Mucosa of stomach (tissue), 1 donor: ENCODE data around the gene PURA.

ENCODE experiments used
- H3K27me3 ChIP-seq: one replicate; pipeline ENCODE4 v1.7.0; 2013; ENCODE audit warnings: mild to moderate bottlenecking, low read length; ENCODE audit not compliant: control insufficient read depth, insufficient read depth
- H3K36me3 ChIP-seq: one replicate; pipeline ENCODE4 v1.7.0; 2013; ENCODE audit warnings: low read length; ENCODE audit not compliant: control insufficient read depth, insufficient read depth
- H3K4me1 ChIP-seq: one replicate; pipeline ENCODE4 v1.7.0; 2013; ENCODE audit warnings: mild to moderate bottlenecking, low read length; ENCODE audit not compliant: control insufficient read depth, insufficient read depth
- H3K4me3 ChIP-seq: one replicate; pipeline ENCODE4 v1.7.0; 2013; ENCODE audit warnings: low read length
- H3K9ac ChIP-seq: one replicate; pipeline ENCODE4 v1.7.0; 2013; ENCODE audit warnings: mild to moderate bottlenecking, low read length, moderate library complexity
- H3K9me3 ChIP-seq: one replicate; pipeline ENCODE4 v1.7.0; 2013; ENCODE audit warnings: mild to moderate bottlenecking, low read length, moderate library complexity; ENCODE audit not compliant: control insufficient read depth
- donor health status: Pancreatic carcinoma.

The PURA gene

GRCh38 chr5:140128376-140128775, 14.5 kb downstream of the PURA start:
- H3K27me3 ChIP-seq = no peaks in the 10 kb centered on the region
- H3K4me3 ChIP-seq = no peak overlapping the region

GRCh38 chr5:140130949-140131733, 17.2 kb downstream of the PURA start:
- H3K9me3 ChIP-seq = no peaks in the 10 kb centered on the region
- H3K27me3 ChIP-seq = no peaks in the 10 kb centered on the region
- H3K36me3 ChIP-seq = no peaks in the 10 kb centered on the region
- H3K4me1 ChIP-seq = peaks cover 14% of the 10 kb centered on the region
- H3K4me3 ChIP-seq = no peak overlapping the region
- H3K9ac ChIP-seq = no peak overlapping the region

More at GRCh38 chr5:140128376-140128775, 14.5 kb downstream of the PURA start:
- Histone ChIP-seq H3K9me3 (no peaks in the 10 kb centered on the region), H3K9ac (no peak overlapping the region), H3K4me1 (peaks cover 14% of the 10 kb centered on the region), H3K36me3 (no peaks in the 10 kb centered on the region)

- no peaks in the 10 kb centered on the region for H3K27me3 ChIP-seq
- no peak overlapping the region for H3K9ac ChIP-seq
- H3K36me3 ChIP-seq = no peaks in the 10 kb centered on the region
- H3K4me1 ChIP-seq = peaks cover 13% of the 10 kb centered on the region
- no peaks in the 10 kb centered on the region for H3K9me3 ChIP-seq
- no peak overlapping the region for H3K4me3 ChIP-seq
Measured at GRCh38 chr5:140131967-140132409, 18.1 kb downstream of the PURA start.

- Histone ChIP-seq H3K36me3 (no peaks in the 10 kb centered on the region), H3K9ac (no peak overlapping the region), H3K4me3 (no peak overlapping the region), H3K4me1 (peaks cover 9% of the 10 kb centered on the region), H3K27me3 (no peaks in the 10 kb centered on the region), H3K9me3 (no peaks in the 10 kb centered on the region)
Measured at GRCh38 chr5:140133514-140134167, 19.7 kb downstream of the PURA start.

GRCh38 chr5:140134277-140134935, 20.5 kb downstream of the PURA start:
- Histone ChIP-seq H3K36me3 (no peaks in the 10 kb centered on the region), H3K9me3 (no peaks in the 10 kb centered on the region), H3K27me3 (no peaks in the 10 kb centered on the region), H3K4me3 (no peak overlapping the region), H3K9ac (no peak overlapping the region), H3K4me1 (peaks cover 9% of the 10 kb centered on the region)

- Histone ChIP-seq H3K36me3 (no peaks in the 10 kb centered on the region), H3K9ac (no peak overlapping the region), H3K27me3 (no peaks in the 10 kb centered on the region), H3K4me3 (no peak overlapping the region), H3K9me3 (no peaks in the 10 kb centered on the region), H3K4me1 (peaks cover 9% of the 10 kb centered on the region)
Measured at GRCh38 chr5:140135127-140135526, 21.2 kb downstream of the PURA start.

- no peaks in the 10 kb centered on the region for H3K9me3 ChIP-seq
- H3K9ac ChIP-seq = no peak overlapping the region
- no peaks in the 10 kb centered on the region for H3K36me3 ChIP-seq
- no peaks in the 10 kb centered on the region for H3K4me1 ChIP-seq
- H3K27me3 ChIP-seq = no peaks in the 10 kb centered on the region
- H3K4me3 ChIP-seq = no peak overlapping the region
Measured at GRCh38 chr5:140136624-140137023, 22.7 kb downstream of the PURA start.

- H3K27me3 ChIP-seq = no peaks in the 10 kb centered on the region
- no peak overlapping the region for H3K9ac ChIP-seq
- H3K4me1 ChIP-seq = peaks cover 20% of the 10 kb centered on the region
- H3K4me3 ChIP-seq = no peak overlapping the region
- no peaks in the 10 kb centered on the region for H3K9me3 ChIP-seq
- no peaks in the 10 kb centered on the region for H3K36me3 ChIP-seq
Measured at GRCh38 chr5:140140435-140140834, 26.5 kb downstream of the PURA start.

GRCh38 chr5:140141241-140141640, 27.3 kb downstream of the PURA start:
- Histone ChIP-seq H3K4me1 (peaks cover 27% of the 10 kb centered on the region), H3K9me3 (no peaks in the 10 kb centered on the region), H3K4me3 (no peak overlapping the region), H3K9ac (no peak overlapping the region), H3K27me3 (no peaks in the 10 kb centered on the region), H3K36me3 (no peaks in the 10 kb centered on the region)

- Histone ChIP-seq H3K27me3 (no peaks in the 10 kb centered on the region), H3K9ac (no peak overlapping the region), H3K9me3 (no peaks in the 10 kb centered on the region), H3K4me1 (peaks cover 27% of the 10 kb centered on the region), H3K4me3 (no peak overlapping the region), H3K36me3 (no peaks in the 10 kb centered on the region)
Measured at GRCh38 chr5:140142246-140142645, 28.3 kb downstream of the PURA start.

- peaks cover 27% of the 10 kb centered on the region for H3K4me1 ChIP-seq
- H3K36me3 ChIP-seq = no peaks in the 10 kb centered on the region
- H3K27me3 ChIP-seq = no peaks in the 10 kb centered on the region
- no peaks in the 10 kb centered on the region for H3K9me3 ChIP-seq
- H3K4me3 ChIP-seq = no peak overlapping the region
- H3K9ac ChIP-seq = no peak overlapping the region
Measured at GRCh38 chr5:140142856-140143255, 28.9 kb downstream of the PURA start.
